Liver (tissue), 9 donors: ENCODE data around the gene RIMBP2. TPM values are rescaled to one million over a fixed set of nuclear protein-coding genes. Genes with fewer than 3 reads are reported as not detected.

ENCODE experiments used
- DNase-seq: peaks from one replicate; pipeline ENCODE4 v3.0.0-alpha.2; 2017; ENCODE audit warnings: low spot score
- H3K27ac ChIP-seq, 2 donors: one replicate each; pipeline ENCODE4 v1.7.0; 2013; ENCODE audit warnings: inconsistent platforms in 2 of 2, low read length in 2 of 2, control low read depth in 1 of 2, low read depth in 1 of 2, mild to moderate bottlenecking in 1 of 2
- H3K27me3 ChIP-seq, 4 donors: one replicate each; pipeline versions ENCODE4 v1.6.1 to v1.7.0; 2013; ENCODE audit warnings: low read length in 3 of 4, inconsistent platforms in 1 of 4, mild to moderate bottlenecking in 1 of 4, moderate library complexity in 1 of 4; ENCODE audit not compliant: control insufficient read depth in 4 of 4, insufficient read depth in 4 of 4
- H3K36me3 ChIP-seq, 4 donors: one replicate each; pipeline versions ENCODE4 v1.6.1 to v1.7.0; 2013; ENCODE audit warnings: low read length in 3 of 4, mild to moderate bottlenecking in 3 of 4, low read depth in 1 of 4, moderate library complexity in 1 of 4; ENCODE audit not compliant: control insufficient read depth in 4 of 4, insufficient read depth in 3 of 4
- H3K4me1 ChIP-seq, 4 donors: one replicate each; pipeline versions ENCODE4 v1.6.1 to v1.7.0; 2013; ENCODE audit warnings: low read length in 3 of 4, mild to moderate bottlenecking in 3 of 4, moderate library complexity in 1 of 4; ENCODE audit not compliant: control insufficient read depth in 4 of 4, insufficient read depth in 4 of 4
- H3K4me3 ChIP-seq, 3 donors: one replicate each; pipeline versions ENCODE4 v1.6.1 to v1.7.0; 2013; ENCODE audit warnings: low read length in 3 of 3, control low read depth in 1 of 3, low read depth in 1 of 3, mild to moderate bottlenecking in 1 of 3
- H3K9ac ChIP-seq, 2 donors: one replicate each; pipeline ENCODE4 v1.7.0; 2013; ENCODE audit warnings: low read length in 2 of 2, mild to moderate bottlenecking in 2 of 2, moderate library complexity in 2 of 2, control low read depth in 1 of 2, low read depth in 1 of 2
- H3K9me3 ChIP-seq, 4 donors: one replicate each; pipeline versions ENCODE4 v1.6.1 to v1.7.0; 2013; ENCODE audit warnings: low read length in 3 of 4; ENCODE audit not compliant: control insufficient read depth in 4 of 4
- CTCF ChIP-seq: fragments of 150-350 bp; IDR thresholded peaks from 2 replicates; pipeline ENCODE4 v1.5.1; 2017; ENCODE audit warnings: improper control_type of control experiment, low read depth, low read length; ENCODE audit not compliant: missing input control
- EGR1 ChIP-seq, 2 donors: IDR thresholded peaks; 2 replicates each; pipeline ENCODE4 v1.6.1; 2016 to 2018; ENCODE audit warnings: antibody characterized with exemption in 2 of 2, low read depth in 2 of 2
- FOXA2 ChIP-seq: IDR thresholded peaks from 2 replicates; pipeline ENCODE4 v1.6.1; 2016; ENCODE audit warnings: antibody characterized with exemption
- GABPA ChIP-seq, 2 donors: IDR thresholded peaks in 1 of 2; conservative IDR thresholded peaks in 1 of 2; 2 replicates each; pipeline ENCODE4 v1.6.1; 2016; ENCODE audit warnings: antibody characterized with exemption in 2 of 2, mild to moderate bottlenecking in 1 of 2, moderate library complexity in 1 of 2
- HNF4A ChIP-seq, 2 donors: conservative IDR thresholded peaks; 2 replicates each; pipeline ENCODE4 v1.6.1; 2016; ENCODE audit warnings: antibody characterized with exemption in 2 of 2, mild to moderate bottlenecking in 2 of 2
- JUND ChIP-seq, 2 donors: IDR thresholded peaks; 2 replicates each; pipeline ENCODE4 v1.6.1; 2016; ENCODE audit warnings: antibody characterized with exemption in 2 of 2
- RAD21 ChIP-seq, 2 donors: IDR thresholded peaks; 2 replicates each; pipeline ENCODE4 v1.6.1; 2016; ENCODE audit warnings: antibody characterized with exemption in 2 of 2, mild to moderate bottlenecking in 2 of 2
- REST ChIP-seq: IDR thresholded peaks from 2 replicates; pipeline ENCODE4 v1.6.1; 2016; ENCODE audit warnings: antibody characterized with exemption, mild to moderate bottlenecking
- SP1 ChIP-seq: IDR thresholded peaks from 2 replicates; pipeline ENCODE4 v1.6.1; 2018; ENCODE audit warnings: antibody characterized with exemption, mild to moderate bottlenecking
- YY1 ChIP-seq: IDR thresholded peaks from 2 replicates; pipeline ENCODE4 v1.6.1; 2016; ENCODE audit warnings: antibody characterized with exemption, mild to moderate bottlenecking
- WGBS: extraction: QIAGEN DNeasy Blood & Tissue Kit; methylation state at CpG from one replicate; pipeline ENCODE4 v1.1.7; 2013; 5-methylcytosine and 5-hydroxymethylcytosine counted together
- polyA plus RNA-seq, 2 donors: library from polyadenylated mRNA; stranded (reverse) in 1 of 2; unstranded in 1 of 2; fragments of 200-250 nt in 1 of 2; fragments of >200 nt in 1 of 2; fragmentation: Nextera tagmentation in 1 of 2; extraction: Ambion mirVana in 1 of 2; gene quantifications; one replicate each; pipeline versions ENCODE4 v1.2.1 to v1.2.3, GENCODE V29; 2013 to 2015
- total RNA-seq, 2 donors: library from RNA; depleted of rRNA; stranded (reverse); fragments of >200 nt; gene quantifications; one replicate each; pipeline ENCODE4 v1.2.3, GENCODE V29; 2014
- TF ChIP-seq, protein P1 (sequence below): IDR thresholded peaks from 2 replicates; pipeline ENCODE4 v1.6.1; 2016; ENCODE audit warnings: antibody characterized with exemption
- donor health status: healthy.
- donor health status: healthy.
- donor health status: healthy.
- donor health status: healthy.
- donor health status: healthy.

RIMBP2 gene
- total and polyA plus RNA-seq, 4 donors = 0.01 to 0.17 (median 0.09) TPM; not detected in 1

GRCh38 chr12:130522244-130522834 is 193.8 kb downstream of the RIMBP2 start:
- Histone ChIP-seq H3K9me3 (peaks cover 0 to 2% (median 0%) of the 10 kb centered on the region in 4 donors), H3K9ac (no peak overlapping the region), H3K27ac (no peak overlapping the region), H3K4me3 (no peak overlapping the region), H3K4me1 (no peaks in the 10 kb centered on the region), H3K27me3 (peaks cover 0 to 5% (median under 1%) of the 10 kb centered on the region in 4 donors), H3K36me3 (no peaks in the 10 kb centered on the region)
- TF ChIP-seq HNF4A (conservative IDR thresholded peaks at IDR 0.05) (no peak), EGR1 (IDR thresholded peaks at IDR 0.05; ENCODE audit: low read depth in 2 of 2) (no peak), JUND (IDR thresholded peaks at IDR 0.05) (no peak), YY1 (no peak), RAD21 (IDR thresholded peaks at IDR 0.05) (no peak), CTCF (no peak), GABPA (IDR thresholded peaks at IDR 0.05 in 1 of 2, conservative IDR thresholded peaks at IDR 0.05 in 1 of 2) (no peak), FOXA2 (no peak)
- TF ChIP-seq, protein P1, sequence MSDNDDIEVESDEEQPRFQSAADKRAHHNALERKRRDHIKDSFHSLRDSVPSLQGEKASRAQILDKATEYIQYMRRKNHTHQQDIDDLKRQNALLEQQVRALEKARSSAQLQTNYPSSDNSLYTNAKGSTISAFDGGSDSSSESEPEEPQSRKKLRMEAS = no peak
- 68% methylated on average over 17 of the region's 17 CpGs for WGBS
- DNase-seq = no peak

DNA sequence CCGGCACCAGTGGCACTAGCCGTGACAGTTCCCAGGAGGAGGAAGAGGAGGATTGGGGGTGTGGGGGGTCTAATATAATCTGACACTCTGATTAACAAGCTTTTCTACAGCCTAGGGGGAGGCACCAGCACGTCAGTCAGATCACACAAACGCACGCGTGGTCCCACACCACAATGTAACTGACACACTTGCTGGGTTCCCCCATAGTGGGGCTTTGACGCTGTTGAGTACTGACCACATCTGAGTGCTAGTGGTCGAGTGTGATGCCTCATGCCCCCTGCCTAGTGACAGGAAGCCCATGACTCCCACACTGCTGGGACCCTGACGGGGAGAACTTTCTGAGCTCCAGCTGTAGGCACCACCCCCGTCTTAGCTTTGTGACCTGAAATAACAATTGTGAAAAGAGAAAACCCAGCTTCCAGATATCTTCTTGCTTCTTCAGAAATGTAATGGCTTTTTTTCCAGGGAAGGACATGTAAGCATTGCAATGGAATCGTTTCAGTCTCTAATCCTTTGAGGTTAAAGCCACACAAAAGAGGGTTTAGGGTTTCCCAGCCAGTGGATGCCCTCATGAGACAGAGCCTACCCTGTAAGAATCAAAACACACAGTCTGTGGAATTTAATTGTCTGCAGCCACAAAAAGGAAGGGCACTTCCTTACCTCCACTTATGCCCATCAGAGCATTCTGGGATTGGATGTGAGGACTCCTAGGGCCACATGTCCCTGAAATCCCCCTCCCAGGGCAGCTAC is 194.5 kb downstream of the RIMBP2 start:
- Histone ChIP-seq H3K27me3 (peaks cover 0 to 5% (median under 1%) of the 10 kb centered on the region in 4 donors), H3K9ac (no peak overlapping the region), H3K9me3 (peaks cover 0 to 6% (median 0%) of the 10 kb centered on the region in 4 donors), H3K4me1 (no peaks in the 10 kb centered on the region), H3K4me3 (no peak overlapping the region), H3K36me3 (no peaks in the 10 kb centered on the region), H3K27ac (no peak overlapping the region)
- TF ChIP-seq REST (no peak), YY1 (no peak), SP1 (no peak)
- no peak for DNase-seq
- WGBS = 68% methylated on average over 11 of the region's 11 CpGs
